ENCODE measurements around the gene ADAMTS3. TPM values are rescaled to one million over a fixed set of nuclear protein-coding genes. Genes with fewer than 3 reads are reported as not detected.

Gene ADAMTS3
- total RNA-seq, 1 donor from 2014 or later, result 7.4 TPM

- TF ChIP-seq CTCF (IDR thresholded peaks at IDR 0.05; ENCODE audit: unreplicated experiment), result no peak
- Mint-ChIP-seq H3K4me1 (ENCODE audit: unreplicated experiment) (peaks cover 8% of the 10 kb centered on the region), H3K27ac (ENCODE audit: unreplicated experiment) (no peak overlapping the region), H3K9me3 (ENCODE audit: unreplicated experiment) (no peaks in the 10 kb centered on the region), H3K4me3 (ENCODE audit: unreplicated experiment) (no peak overlapping the region), H3K36me3 (ENCODE audit: low read depth, unreplicated experiment) (no peaks in the 10 kb centered on the region), H3K27me3 (ENCODE audit: unreplicated experiment) (peaks cover 1% of the 10 kb centered on the region)
- no peak for DNase-seq (ENCODE audit: low spot score)
Observed at GRCh38 chr4:72320223-72320948, 248.6 kb downstream of the ADAMTS3 start.

- Mint-ChIP-seq H3K4me1 (ENCODE audit: unreplicated experiment) (peaks cover 8% of the 10 kb centered on the region), H3K27me3 (ENCODE audit: unreplicated experiment) (peaks cover 1% of the 10 kb centered on the region), H3K27ac (ENCODE audit: unreplicated experiment) (no peak overlapping the region), H3K9me3 (ENCODE audit: unreplicated experiment) (no peaks in the 10 kb centered on the region), H3K4me3 (ENCODE audit: unreplicated experiment) (no peak overlapping the region), H3K36me3 (ENCODE audit: low read depth, unreplicated experiment) (no peaks in the 10 kb centered on the region)
- no peak for TF ChIP-seq CTCF (IDR thresholded peaks at IDR 0.05; ENCODE audit: unreplicated experiment)
- DNase-seq (ENCODE audit: low spot score), result no peak
Observed at GRCh38 chr4:72319601-72320021, 249.4 kb downstream of the ADAMTS3 start.

- no peak overlapping the region for H3K27ac Mint-ChIP-seq (ENCODE audit: unreplicated experiment)
- peaks cover 8% of the 10 kb centered on the region for H3K4me1 Mint-ChIP-seq (ENCODE audit: unreplicated experiment)
- no peaks in the 10 kb centered on the region for H3K9me3 Mint-ChIP-seq (ENCODE audit: unreplicated experiment)
- TF ChIP-seq CTCF (IDR thresholded peaks at IDR 0.05; ENCODE audit: unreplicated experiment), result no peak
- H3K27me3 Mint-ChIP-seq (ENCODE audit: unreplicated experiment), result no peaks in the 10 kb centered on the region
- no peaks in the 10 kb centered on the region for H3K36me3 Mint-ChIP-seq (ENCODE audit: low read depth, unreplicated experiment)
- DNase-seq (ENCODE audit: low spot score), result no peak
- H3K4me3 Mint-ChIP-seq (ENCODE audit: unreplicated experiment), result no peak overlapping the region
Observed at GRCh38 chr4:72318421-72319170, 250.4 kb downstream of the ADAMTS3 start.

GRCh38 chr4:72314869-72315268, 254.2 kb downstream of the ADAMTS3 start:
- no peak overlapping the region for H3K4me3 Mint-ChIP-seq (ENCODE audit: unreplicated experiment)
- no peak for DNase-seq (ENCODE audit: low spot score)
- no peaks in the 10 kb centered on the region for H3K36me3 Mint-ChIP-seq (ENCODE audit: low read depth, unreplicated experiment)
- H3K27me3 Mint-ChIP-seq (ENCODE audit: unreplicated experiment), result no peaks in the 10 kb centered on the region
- H3K27ac Mint-ChIP-seq (ENCODE audit: unreplicated experiment), result no peak overlapping the region
- H3K9me3 Mint-ChIP-seq (ENCODE audit: unreplicated experiment), result no peaks in the 10 kb centered on the region
- no peak for TF ChIP-seq CTCF (IDR thresholded peaks at IDR 0.05; ENCODE audit: unreplicated experiment)
- H3K4me1 Mint-ChIP-seq (ENCODE audit: unreplicated experiment), result peaks cover 8% of the 10 kb centered on the region

- H3K27ac Mint-ChIP-seq (ENCODE audit: unreplicated experiment), result no peak overlapping the region
Observed at GRCh38 chr4:72313121-72313520, 255.9 kb downstream of the ADAMTS3 start.

More at GRCh38 chr4:72313121-72313520, 255.9 kb downstream of the ADAMTS3 start:
- no peak for TF ChIP-seq CTCF (IDR thresholded peaks at IDR 0.05; ENCODE audit: unreplicated experiment)
- H3K27me3 Mint-ChIP-seq (ENCODE audit: unreplicated experiment), result no peaks in the 10 kb centered on the region
- no peak overlapping the region for H3K4me3 Mint-ChIP-seq (ENCODE audit: unreplicated experiment)
- H3K36me3 Mint-ChIP-seq (ENCODE audit: low read depth, unreplicated experiment), result no peaks in the 10 kb centered on the region
- DNase-seq (ENCODE audit: low spot score), result no peak
- H3K4me1 Mint-ChIP-seq (ENCODE audit: unreplicated experiment), result no peaks in the 10 kb centered on the region
- no peaks in the 10 kb centered on the region for H3K9me3 Mint-ChIP-seq (ENCODE audit: unreplicated experiment)
